ENCODE results near the gene RAC2. TPM values are rescaled to one million over a fixed set of nuclear protein-coding genes. Genes with fewer than 3 reads are reported as not detected.
A peak's percentile ranks its signal among the peaks of the same experiment; 100 is the strongest.

RAC2 gene
- total and polyA plus RNA-seq, 4 donors = 16.7 to 217 (median 55.2) TPM

GRCh38 chr22:37258753-37259401 lies 14.8 kb upstream of the RAC2 start:
- WGBS, 2 donors = 68 to 72% methylated on average over 14 of the region's 14 CpGs
- H3K9ac ChIP-seq (ENCODE audit: insufficient read depth in 1 of 2, low read length in 2 of 2) = no peak overlapping the region
- H3K27ac ChIP-seq (ENCODE audit: low read depth in 1 of 2, low read length in 1 of 2) = no peak overlapping the region
- H3K27me3 ChIP-seq (ENCODE audit: control insufficient read depth in 3 of 3, insufficient read depth in 3 of 3, low read length in 2 of 3) = peaks cover 3 to 40% (median 31%) of the 10 kb centered on the region in 3 donors
- H3K36me3 ChIP-seq (ENCODE audit: control insufficient read depth in 4 of 4, insufficient read depth in 4 of 4, low read length in 4 of 4) = no peaks in the 10 kb centered on the region
- DNase-seq = peak in 1 of 3 donors; percentile 7
- TF ChIP-seq CTCF (IDR thresholded peaks at IDR 0.05; ENCODE audit: control extremely low read depth, extremely low read depth) = no peak
- peaks cover 0 to 3% (median 0%) of the 10 kb centered on the region in 4 donors for H3K9me3 ChIP-seq (ENCODE audit: control insufficient read depth in 4 of 4, insufficient read depth in 3 of 4, low read length in 3 of 4)
- peaks cover 0 to 6% (median 0%) of the 10 kb centered on the region in 5 donors for H3K4me1 ChIP-seq (ENCODE audit: control insufficient read depth in 5 of 5, insufficient read depth in 5 of 5, low read length in 5 of 5)
- H3K4me3 ChIP-seq = no peak overlapping the region
- no peak for ATAC-seq (ENCODE audit: insufficient read depth, low FRiP score)

DNA sequence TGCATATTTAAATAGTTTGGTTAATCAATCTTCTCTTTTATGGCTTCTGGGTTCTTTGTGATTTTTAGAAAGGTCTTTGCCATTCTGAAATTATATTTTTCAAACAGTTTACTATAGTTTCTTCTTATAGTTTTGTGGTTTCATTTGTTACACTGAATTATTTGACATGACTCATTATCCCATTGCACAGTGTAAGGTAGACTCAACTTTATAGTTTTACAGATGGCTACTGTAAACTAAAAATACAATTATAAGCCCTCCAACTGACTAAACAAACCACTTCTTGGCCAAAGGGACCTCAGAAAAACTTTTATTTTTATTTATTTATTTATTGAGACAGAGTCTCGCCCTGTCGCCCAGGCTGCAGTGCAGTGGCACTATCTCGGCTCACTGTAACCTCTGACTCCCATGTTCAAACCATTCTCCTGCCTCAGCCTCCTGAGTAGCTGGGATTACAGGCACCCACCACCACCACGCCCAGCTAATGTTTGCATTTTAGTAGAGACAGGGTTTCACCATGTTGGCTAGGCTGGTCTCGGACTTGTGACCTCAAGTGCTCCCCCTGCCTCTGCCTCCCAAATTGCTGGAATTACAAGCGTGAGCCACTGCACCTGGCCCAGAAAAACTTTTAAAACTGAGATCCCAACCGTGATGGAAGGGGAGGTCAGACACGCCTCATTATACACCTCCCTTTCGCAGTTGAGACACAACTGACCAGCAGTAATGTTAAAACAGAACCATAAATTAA lies 14.1 kb upstream of the RAC2 start:
- Histone ChIP-seq H3K9ac (ENCODE audit: insufficient read depth in 1 of 2, low read length in 2 of 2) (no peak overlapping the region), H3K9me3 (ENCODE audit: control insufficient read depth in 4 of 4, insufficient read depth in 3 of 4, low read length in 3 of 4) (no peaks in the 10 kb centered on the region), H3K4me1 (ENCODE audit: control insufficient read depth in 5 of 5, insufficient read depth in 5 of 5, low read length in 5 of 5) (peaks cover 0 to 6% (median 0%) of the 10 kb centered on the region in 5 donors), H3K27ac (ENCODE audit: low read depth in 1 of 2, low read length in 1 of 2) (no peak overlapping the region), H3K36me3 (ENCODE audit: control insufficient read depth in 4 of 4, insufficient read depth in 4 of 4, low read length in 4 of 4) (no peaks in the 10 kb centered on the region), H3K27me3 (ENCODE audit: control insufficient read depth in 3 of 3, insufficient read depth in 3 of 3, low read length in 2 of 3) (peaks cover 3 to 40% (median 31%) of the 10 kb centered on the region in 3 donors), H3K4me3 (no peak overlapping the region)
- WGBS, 2 donors = 81 to 85% methylated on average over 9 of the region's 9 CpGs
- ATAC-seq (ENCODE audit: insufficient read depth, low FRiP score) (no peak), DNase-seq (no peak)
- TF ChIP-seq CTCF (IDR thresholded peaks at IDR 0.05; ENCODE audit: control extremely low read depth, extremely low read depth) = no peak

- Histone ChIP-seq H3K27ac (ENCODE audit: low read depth in 1 of 2, low read length in 1 of 2) (no peak overlapping the region), H3K9ac (ENCODE audit: insufficient read depth in 1 of 2, low read length in 2 of 2) (no peak overlapping the region), H3K4me1 (ENCODE audit: control insufficient read depth in 5 of 5, insufficient read depth in 5 of 5, low read length in 5 of 5) (peaks cover 0 to 6% (median 0%) of the 10 kb centered on the region in 5 donors), H3K36me3 (ENCODE audit: control insufficient read depth in 4 of 4, insufficient read depth in 4 of 4, low read length in 4 of 4) (no peaks in the 10 kb centered on the region), H3K4me3 (no peak overlapping the region), H3K9me3 (ENCODE audit: control insufficient read depth in 4 of 4, insufficient read depth in 3 of 4, low read length in 3 of 4) (no peaks in the 10 kb centered on the region), H3K27me3 (ENCODE audit: control insufficient read depth in 3 of 3, insufficient read depth in 3 of 3, low read length in 2 of 3) (peaks cover 3 to 40% (median 31%) of the 10 kb centered on the region in 3 donors)
- ATAC-seq (ENCODE audit: insufficient read depth, low FRiP score) (no peak), DNase-seq (no peak)
- no peak for TF ChIP-seq CTCF (IDR thresholded peaks at IDR 0.05; ENCODE audit: control extremely low read depth, extremely low read depth)
- WGBS, 2 donors = 59 to 85% methylated on average over 10 of the region's 10 CpGs
Observed at GRCh38 chr22:37256075-37256726, 12.1 kb upstream of the RAC2 start.

Data from lung (tissue), 12 donors.